AG09319 (cell line): ENCODE data around the gene SH3D19.
"Not testable (repeated sequence)": the region's sequence is repeated elsewhere in the genome, so short reads cannot be mapped to it uniquely, and the experiment has no call there.

Experiments
- DNase-seq: peaks from one replicate; pipeline ENCODE4 v3.0.0-alpha.2; 2010; ENCODE audit warnings: low read depth; ENCODE audit errors: extremely low read depth
- CTCF ChIP-seq: IDR thresholded peaks from 2 replicates; pipeline ENCODE4 v1.5.1; 2011; ENCODE audit warnings: low read depth, mild to moderate bottlenecking, inconsistent platforms, low read length, moderate library complexity

The SH3D19 gene

GRCh38 chr4:151329217-151330007 lies 4.0 kb upstream of the SH3D19 start:
- TF ChIP-seq CTCF, result no peak
- DNase-seq, result no peak

- DNase-seq, result no peak
- no peak for TF ChIP-seq CTCF
Observed at GRCh38 chr4:151325949-151326246, 493 bp upstream of the SH3D19 start.

- DNase-seq, result no peak
- TF ChIP-seq CTCF, result no peak
Observed at GRCh38 chr4:151324752-151325110, 674 bp downstream of the SH3D19 start.

DNA sequence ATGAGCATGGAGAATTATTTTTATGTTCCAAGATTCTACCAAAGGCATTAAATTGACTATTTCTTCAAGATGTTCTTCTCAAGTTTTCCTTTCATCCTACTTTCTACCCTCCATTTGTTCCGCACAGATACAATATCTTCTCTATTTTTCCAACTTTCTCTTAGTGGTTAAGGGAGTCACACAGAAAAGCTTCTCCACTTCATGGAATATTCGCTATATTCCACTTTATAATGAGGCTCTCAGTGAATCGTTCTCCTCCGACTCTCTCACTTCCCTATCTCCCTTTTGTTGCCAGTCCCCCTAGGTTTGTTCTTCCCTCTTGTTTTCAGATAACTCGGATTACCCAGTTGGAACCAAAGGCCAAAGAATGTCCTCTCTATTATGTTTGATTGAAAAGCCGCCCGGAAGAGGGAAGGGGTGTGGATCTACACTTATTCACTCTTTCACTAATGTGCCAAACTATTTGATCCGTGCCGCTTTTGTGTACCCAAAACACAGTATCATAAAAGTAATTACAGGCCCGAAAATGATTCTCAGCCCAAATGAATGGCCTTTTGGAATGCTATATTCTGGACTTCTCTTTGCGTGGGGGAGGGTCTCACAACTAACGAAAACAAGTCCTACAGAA lies 1.2 kb downstream of the SH3D19 start:
- TF ChIP-seq CTCF, result no peak
- DNase-seq, result no peak

DNA sequence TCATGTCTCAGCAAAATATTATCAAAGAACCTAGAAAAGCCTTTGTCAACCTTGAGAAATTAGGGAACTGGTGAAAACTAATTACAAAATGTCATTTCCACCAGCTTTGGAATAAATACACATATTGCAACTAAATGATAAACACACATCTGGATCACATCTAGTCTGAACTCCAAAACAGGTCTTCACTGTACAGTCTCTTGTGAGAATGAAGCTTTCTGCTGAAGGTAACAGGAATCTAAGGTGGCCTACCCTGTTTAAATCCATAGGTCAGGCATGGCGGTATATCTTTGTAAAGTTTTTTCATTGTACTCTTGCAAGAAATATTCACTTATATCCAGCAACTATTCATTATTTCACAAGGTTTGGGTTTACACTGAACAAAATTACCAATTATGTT lies 1.7 kb downstream of the SH3D19 start:
- no peak for TF ChIP-seq CTCF
- no peak for DNase-seq

DNA sequence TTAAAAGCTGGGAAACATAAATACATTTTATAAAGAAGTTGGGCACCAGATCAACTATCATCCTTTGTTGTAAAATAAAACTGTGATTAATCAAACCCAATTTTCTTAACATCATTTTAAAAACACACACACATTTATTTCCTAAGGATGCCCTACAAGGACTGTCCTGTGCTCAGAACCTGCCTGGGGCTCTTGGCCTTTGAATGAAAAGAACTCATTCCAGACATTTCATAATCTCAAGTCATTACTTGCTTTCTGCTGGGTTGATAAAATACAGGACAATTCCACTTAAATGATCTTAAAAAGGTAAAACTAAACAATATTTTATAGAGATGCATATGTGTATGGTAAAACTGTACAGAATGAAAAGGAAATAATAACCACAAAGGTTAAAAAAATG lies 2.8 kb downstream of the SH3D19 start:
- TF ChIP-seq CTCF, result no peak

DNA sequence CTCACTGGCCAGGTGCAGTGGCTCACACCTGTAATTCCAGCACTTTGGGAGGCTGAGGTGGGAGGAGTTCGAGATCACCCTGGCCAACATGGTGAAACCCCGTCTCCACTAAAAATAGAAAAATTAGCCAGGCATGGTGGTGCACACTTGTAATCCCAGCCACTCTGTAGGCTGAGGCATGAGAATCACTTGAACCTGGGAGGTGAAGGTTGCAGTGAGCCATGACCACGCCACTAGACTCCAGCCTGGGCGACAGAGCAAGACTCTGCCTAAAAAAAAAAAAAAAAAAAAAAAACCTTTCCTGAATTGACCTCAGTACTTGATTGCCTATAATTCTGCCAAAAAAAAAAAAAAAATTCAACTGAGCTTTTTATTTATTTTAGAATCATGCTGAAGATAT lies 3.2 kb downstream of the SH3D19 start:
- DNase-seq, result not testable (repeated sequence)

More for the DNA sequence above, 2.8 kb downstream of the SH3D19 start:
- DNase-seq, result peak; percentile 5

- no peak for TF ChIP-seq CTCF
- no peak for DNase-seq
Observed at GRCh38 chr4:151321586-151321985, 3.8 kb downstream of the SH3D19 start.
